RWPE1 (cell line): Measurements from ENCODE around the gene ABR.
"Not testable (repeated sequence)": the region's sequence is repeated elsewhere in the genome, so short reads cannot be mapped to it uniquely, and the experiment has no call there.

ENCODE experiments used
- CTCF ChIA-PET: fragments of 350-600 bp; sonication (Branson Sonifier 250); formaldehyde crosslinking; extraction: SDS; loops from one replicate; lab custom pipeline; 2021; lab: Yijun Ruan, JAX
- POLR2A ChIA-PET: fragments of 400-600 bp; formaldehyde crosslinking; extraction: SDS; loops from one replicate; lab custom pipeline; 2020; ENCODE audit warnings: antibody characterized with exemption; ENCODE audit not compliant: low non-redundant PET; lab: Yijun Ruan, JAX
- DNase-seq: peaks from one replicate; pipeline ENCODE4 v3.0.0; 2012; ENCODE audit warnings: low spot score
- H3K27ac ChIP-seq: fragments of 450-650 bp; 2 replicates; pipeline ENCODE4 v1.5.1; 2017
- CTCF ChIP-seq: fragments of 450-650 bp; conservative IDR thresholded peaks from 2 replicates; pipeline ENCODE4 v1.5.1; 2017; ENCODE audit warnings: low read depth, mild to moderate bottlenecking

ABR gene

GRCh38 chr17:1001640-1002411, 178.0 kb downstream of the ABR start:
- POLR2A ChIA-PET: no interaction called here

GRCh38 chr17:1000597-1001461, 179.0 kb downstream of the ABR start:
- peak overlapping the region; percentile 58 for H3K27ac ChIP-seq
- TF ChIP-seq CTCF: no peak
- ChIA-PET CTCF (interaction anchor here (0.7 to 3.0 kb wide), 2 partner anchors 40 to 55 kb away, joined by 3 to 14 read pairs; no protein-coding TSS in a partner anchor), POLR2A (no interaction called here)
- no peak for DNase-seq

More at GRCh38 chr17:1001640-1002411, 178.0 kb downstream of the ABR start:
- H3K27ac ChIP-seq: peak overlapping the region; percentile 58
- CTCF ChIA-PET: interaction anchor here (1.2 to 3.0 kb wide), 2 partner anchors 54 to 56 kb away, joined by 3 to 14 read pairs; no protein-coding TSS in a partner anchor
- DNase-seq: no peak
- TF ChIP-seq CTCF: no peak

- POLR2A ChIA-PET: no interaction called here
- DNase-seq: no peak
- no peak overlapping the region for H3K27ac ChIP-seq
- no peak for TF ChIP-seq CTCF
- CTCF ChIA-PET: interaction anchor here (0.8 kb wide), 1 partner anchor 215 kb away, joined by 3 read pairs; no protein-coding TSS in a partner anchor
Measured at GRCh38 chr17:998111-998510, 181.7 kb downstream of the ABR start.

GRCh38 chr17:996554-997344, 183.0 kb downstream of the ABR start, which contains the start of gene TIMM22:
Gene TIMM22 (plus strand): TSS chr17:997129. CDS start chr17:997143, 14 bp downstream.
- TF ChIP-seq CTCF: peak; percentile 99
- peak within 1 kb of the TSS; percentile 91 for H3K27ac ChIP-seq
- CTCF ChIA-PET: interaction anchor here (0.6 to 1.5 kb wide), 8 partner anchors 60 to 1030 kb away, joined by 3 to 8 read pairs (median 3); partner anchors contain the start of gene GEMIN4
- peak; percentile 95 for DNase-seq
- POLR2A ChIA-PET: interaction anchor here (0.5 kb wide), 1 partner anchor 271 kb away, joined by 3 read pairs; no protein-coding TSS in a partner anchor

GRCh38 chr17:995324-995723, 184.5 kb downstream of the ABR start:
- DNase-seq, POLR2A ChIA-PET, CTCF ChIA-PET, H3K27ac ChIP-seq: not testable (repeated sequence)

GRCh38 chr17:992933-993332, 186.8 kb downstream of the ABR start:
- no peak for TF ChIP-seq CTCF
- CTCF ChIA-PET: interaction anchor here (1.1 kb wide), 1 partner anchor 12 kb away, joined by 4 read pairs; no protein-coding TSS in a partner anchor
- DNase-seq: no peak
- H3K27ac ChIP-seq: no peak overlapping the region
- POLR2A ChIA-PET: interaction anchor here (0.6 kb wide), 1 partner anchor 138 kb away, joined by 3 read pairs; no protein-coding TSS in a partner anchor
